Vagina (tissue), 2 donors: ENCODE measurements around the gene CYFIP1. TPM values are rescaled to one million over a fixed set of nuclear protein-coding genes. Genes with fewer than 3 reads are reported as not detected.

Experiments used
- DNase-seq, 2 donors: peaks; one replicate each; pipeline ENCODE4 v3.0.0-alpha.2; 2017; ENCODE audit errors: extremely low spot score in 2 of 2
- H3K27ac ChIP-seq: fragments of 200-600 bp; sonication (generic); one replicate; pipeline ENCODE4 v1.5.1; 2019
- H3K27me3 ChIP-seq: fragments of 200-600 bp; sonication (generic); one replicate; pipeline ENCODE4 v1.5.1; 2019
- H3K36me3 ChIP-seq, 2 donors: fragments of 200-600 bp; sonication (generic); one replicate each; pipeline ENCODE4 v1.5.1; 2017 to 2019
- H3K4me1 ChIP-seq: fragments of 200-600 bp; sonication (generic); one replicate; pipeline ENCODE4 v1.5.1; 2019
- H3K4me3 ChIP-seq, 2 donors: fragments of 200-600 bp; sonication (generic); 1 replicate in 1 of 2; 2 replicates in 1 of 2; pipeline ENCODE4 v1.5.1; 2016 to 2019
- H3K9me3 ChIP-seq: fragments of 200-600 bp; sonication (generic); one replicate; pipeline ENCODE4 v1.5.1; 2019
- CTCF ChIP-seq, 3 experiments: fragments of 450-650 bp in 2 of 3; fragments of 200-600 bp in 1 of 3; sonication (generic) in 1 of 3; IDR thresholded peaks; one replicate each; pipeline ENCODE4 v1.5.1; 2017 to 2019; ENCODE audit warnings: antibody characterized with exemption in 3 of 3, mild to moderate bottlenecking in 2 of 3, moderate library complexity in 2 of 3
- POLR2A ChIP-seq, 2 donors: fragments of 450-650 bp; IDR thresholded peaks; one replicate each; pipeline ENCODE4 v1.6.1; 2017; ENCODE audit warnings: antibody characterized with exemption in 2 of 2, mild to moderate bottlenecking in 2 of 2, moderate library complexity in 2 of 2
- POLR2AphosphoS5 ChIP-seq, 2 donors: sonication (generic); formaldehyde crosslinking; IDR thresholded peaks; one replicate each; pipeline ENCODE4 v1.9.0; 2017; ENCODE audit warnings: antibody characterized with exemption in 2 of 2, mild to moderate bottlenecking in 2 of 2, low read depth in 1 of 2; ENCODE audit not compliant: insufficient read depth in 1 of 2
- intact Hi-C: fragments of 100-400 bp; cut with DNase I; formaldehyde crosslinking; loops from one replicate; pipeline ENCODE4 v1.15.1; 2023
- total RNA-seq: library from RNA; depleted of rRNA; stranded (reverse); fragments of >200 nt; gene quantifications from one replicate; pipeline ENCODE4 v1.2.3, GENCODE V29; 2016

Gene CYFIP1
- total RNA-seq, 1 donor from 2014 or later: 101 TPM

- no peak for DNase-seq
- Histone ChIP-seq H3K36me3 (peaks cover 3 to 90% of the 10 kb centered on the region in 2 donors), H3K4me3 (no peak overlapping the region), H3K4me1 (no peaks in the 10 kb centered on the region), H3K9me3 (no peaks in the 10 kb centered on the region), H3K27ac (no peak overlapping the region), H3K27me3 (no peaks in the 10 kb centered on the region)
- intact Hi-C loops: no loop called here
- TF ChIP-seq POLR2A (IDR thresholded peaks at IDR 0.05) (no peak), CTCF (IDR thresholded peaks at IDR 0.05) (no peak)
These were observed 107.0 kb downstream of the CYFIP1 start for GRCh38 chr15:22872936-22873701.

- Histone ChIP-seq H3K9me3 (no peaks in the 10 kb centered on the region), H3K27ac (no peak overlapping the region), H3K36me3 (peaks cover 3 to 89% of the 10 kb centered on the region in 2 donors)
These were observed 108.6 kb downstream of the CYFIP1 start for GRCh38 chr15:22871481-22872086.

GRCh38 chr15:22870865-22871264 is 109.3 kb downstream of the CYFIP1 start:
- no peak for TF ChIP-seq CTCF (IDR thresholded peaks at IDR 0.05)
- TF ChIP-seq POLR2A (IDR thresholded peaks at IDR 0.05): no peak
- no peak for TF ChIP-seq POLR2AphosphoS5 (IDR thresholded peaks at IDR 0.05; ENCODE audit: insufficient read depth in 1 of 2, low read depth in 1 of 2)
- no peaks in the 10 kb centered on the region for H3K4me1 ChIP-seq
- H3K9me3 ChIP-seq: no peaks in the 10 kb centered on the region
- no peaks in the 10 kb centered on the region for H3K27me3 ChIP-seq
- intact Hi-C loops: no loop called here
- H3K4me3 ChIP-seq: no peak overlapping the region
- H3K36me3 ChIP-seq: peaks cover 3 to 89% of the 10 kb centered on the region in 2 donors
- no peak for DNase-seq
- no peak overlapping the region for H3K27ac ChIP-seq

More at GRCh38 chr15:22871481-22872086, 108.6 kb downstream of the CYFIP1 start:
- Histone ChIP-seq H3K4me1 (no peaks in the 10 kb centered on the region), H3K27me3 (no peaks in the 10 kb centered on the region), H3K4me3 (no peak overlapping the region)
- no peak for TF ChIP-seq CTCF (IDR thresholded peaks at IDR 0.05)
- TF ChIP-seq POLR2AphosphoS5 (IDR thresholded peaks at IDR 0.05; ENCODE audit: insufficient read depth in 1 of 2, low read depth in 1 of 2): no peak
- no peak for TF ChIP-seq POLR2A (IDR thresholded peaks at IDR 0.05)
- intact Hi-C loops: no loop called here
- DNase-seq: no peak

GRCh38 chr15:22869856-22870255 is 110.3 kb downstream of the CYFIP1 start:
- no peak for DNase-seq
- H3K27ac ChIP-seq: no peak overlapping the region
- H3K4me1 ChIP-seq: no peaks in the 10 kb centered on the region
- no peak for TF ChIP-seq POLR2A (IDR thresholded peaks at IDR 0.05)
- no peak for TF ChIP-seq POLR2AphosphoS5 (IDR thresholded peaks at IDR 0.05; ENCODE audit: insufficient read depth in 1 of 2, low read depth in 1 of 2)
- TF ChIP-seq CTCF (IDR thresholded peaks at IDR 0.05): no peak
- H3K27me3 ChIP-seq: no peaks in the 10 kb centered on the region
- H3K9me3 ChIP-seq: no peaks in the 10 kb centered on the region
- no peak overlapping the region for H3K4me3 ChIP-seq
- H3K36me3 ChIP-seq: peaks cover 3 to 88% of the 10 kb centered on the region in 2 donors
- intact Hi-C loops: no loop called here

GRCh38 chr15:22868928-22869327 is 111.2 kb downstream of the CYFIP1 start:
- no peaks in the 10 kb centered on the region for H3K9me3 ChIP-seq
- intact Hi-C loops: no loop called here
- TF ChIP-seq POLR2AphosphoS5 (IDR thresholded peaks at IDR 0.05; ENCODE audit: insufficient read depth in 1 of 2, low read depth in 1 of 2): no peak
- TF ChIP-seq CTCF (IDR thresholded peaks at IDR 0.05): no peak
- TF ChIP-seq POLR2A (IDR thresholded peaks at IDR 0.05): no peak
- no peak for DNase-seq
- no peaks in the 10 kb centered on the region for H3K27me3 ChIP-seq
- H3K36me3 ChIP-seq: peaks cover 3 to 87% of the 10 kb centered on the region in 2 donors
- no peaks in the 10 kb centered on the region for H3K4me1 ChIP-seq
- H3K27ac ChIP-seq: no peak overlapping the region
- H3K4me3 ChIP-seq: no peak overlapping the region
